HepG2 (cell line): Measurements from ENCODE around the gene JKAMP. TPM values are rescaled to one million over a fixed set of nuclear protein-coding genes. Genes with fewer than 3 reads are reported as not detected.

Experiments used
- AHDC1 ChIP-seq: sonication (generic); formaldehyde crosslinking; IDR thresholded peaks from 2 replicates; pipeline ENCODE4 v1.5.1; 2020; ENCODE audit warnings: mild to moderate bottlenecking, missing genetic modification reagents, borderline replicate concordance
- PRMT3 ChIP-seq: sonication (generic); formaldehyde crosslinking; IDR thresholded peaks from 2 replicates; pipeline ENCODE4 v1.8.1; 2022; ENCODE audit warnings: low read depth, mild to moderate bottlenecking, moderate library complexity, missing genetic modification reagents, borderline replicate concordance
- ZNF124 ChIP-seq: sonication (generic); formaldehyde crosslinking; IDR thresholded peaks from 2 replicates; pipeline ENCODE4 v1.4.0; 2020; ENCODE audit warnings: missing genetic modification reagents
- ZNF18 ChIP-seq: sonication (generic); formaldehyde crosslinking; IDR thresholded peaks from 2 replicates; pipeline ENCODE4 v1.8.0; 2022; ENCODE audit warnings: mild to moderate bottlenecking, missing genetic modification reagents; ENCODE audit not compliant: insufficient replicate concordance
- ZNF260 ChIP-seq: sonication (generic); formaldehyde crosslinking; IDR thresholded peaks from 2 replicates; pipeline ENCODE4 v1.4.0; 2020; ENCODE audit warnings: missing genetic modification reagents, low read depth, mild to moderate bottlenecking, borderline replicate concordance
- ZNF318 ChIP-seq: sonication (generic); formaldehyde crosslinking; IDR thresholded peaks from 2 replicates; pipeline ENCODE4 v1.4.0; 2020; ENCODE audit warnings: mild to moderate bottlenecking, missing genetic modification reagents
- ZNF512B ChIP-seq: sonication (generic); formaldehyde crosslinking; IDR thresholded peaks from 2 replicates; pipeline ENCODE4 v1.5.1; 2020; ENCODE audit warnings: missing genetic modification reagents, mild to moderate bottlenecking, borderline replicate concordance
- ZNF720 ChIP-seq: sonication (generic); formaldehyde crosslinking; IDR thresholded peaks from 2 replicates; pipeline ENCODE4 v1.4.0; 2020; ENCODE audit warnings: missing genetic modification reagents
- polyA plus RNA-seq, 8 experiments: library from polyadenylated mRNA; depleted of rRNA in 3 of 8; stranded (reverse) in 7 of 8; unstranded in 1 of 8; fragments of >200 nt; fragmentation: Illumina TruSeq in 4 of 8; extraction: Trizol in 4 of 8; gene quantifications; 2 replicates each; pipeline versions ENCODE4 v1.2.1 to v1.2.3, GENCODE V29; 2011 to 2016; ENCODE audit warnings: low read depth in 4 of 8, missing spikeins in 1 of 8, mixed read lengths in 1 of 8; ENCODE audit not compliant: insufficient read depth in 1 of 8
- total RNA-seq, 5 experiments: library from RNA; depleted of rRNA; stranded (reverse); fragments of >200 nt; fragmentation: Illumina TruSeq; extraction: Trizol; gene quantifications; 2 replicates each; pipeline ENCODE4 v1.2.3, GENCODE V29; 2016; ENCODE audit warnings: low read depth in 1 of 5

Gene JKAMP
- total and polyA plus RNA-seq, 2 of the 13 experiments (the other 11 are each of a cell fraction or from before 2014, with no cell fraction given), result 56.4 to 135 TPM

- TF ChIP-seq ZNF18 (CRISPR knock-in tag), result no peak
- TF ChIP-seq ZNF512B (CRISPR knock-in tag), result no peak
- no peak for TF ChIP-seq ZNF720 (CRISPR knock-in tag)
- TF ChIP-seq ZNF124, result no peak
- TF ChIP-seq AHDC1 (CRISPR knock-in tag), result no peak; the same call in 1 of the 2 replicates
- TF ChIP-seq ZNF318 (CRISPR knock-in tag), result no peak
- TF ChIP-seq ZNF260 (CRISPR knock-in tag), result no peak
- TF ChIP-seq PRMT3, result no peak
These were observed 19.6 kb upstream of the JKAMP start (continued) for GRCh38 chr14:59464486-59465315.
